Left cardiac atrium (tissue), 4 donors: ENCODE measurements around the gene ZNF92. TPM values are rescaled to one million over a fixed set of nuclear protein-coding genes. Genes with fewer than 3 reads are reported as not detected.
A peak's percentile ranks its signal among the peaks of the same experiment; 100 is the strongest.
"Not testable (repeated sequence)": the region's sequence is repeated elsewhere in the genome, so short reads cannot be mapped to it uniquely, and the experiment has no call there.

Experiments
- ATAC-seq, 2 donors: fragments of 200-7000 bp; cut with Tn5 transposase; one replicate each; pipeline ENCODE4 v1.9.1; 2020; ENCODE audit warnings: mild to moderate bottlenecking in 2 of 2, moderate library complexity in 2 of 2
- DNase-seq: peaks from one replicate; pipeline ENCODE4 v3.0.0-alpha.2; 2020
- intact Hi-C, 2 donors: fragments of 100-400 bp; cut with DNase I; formaldehyde crosslinking; loops; one replicate each; pipeline versions ENCODE4 v1.14.1 to v1.15.1; 2022 to 2023
- total RNA-seq, 2 donors: library from RNA; stranded (reverse); fragmentation: NEBNext Ultra II Directional; extraction: Animal tissue kit (Norgen Biotek cat#: 25700); gene quantifications; one replicate each; pipeline ENCODE4 v1.2.1, GENCODE V29; 2021
- donor health status: DM: no; HTN: yes; CAD: no.
- donor health status: DM: no; HTN: yes; CAD: no; lungs with severe emphysema.
- donor health status: DM: yes; HTN: yes; CAD: no.
- donor health status: Dilated cardiomyopathy.

The ZNF92 gene
- total RNA-seq, 2 donors from 2014 or later, result 3.9 to 4.4 TPM

- DNase-seq (no peak), ATAC-seq (no peak)
- intact Hi-C loops, result no loop called here
Observed at GRCh38 chr7:65409363-65409762, 35.7 kb downstream of the ZNF92 start.

- DNase-seq, result no peak
- intact Hi-C loops, result no loop called here
- no peak for ATAC-seq
Observed at GRCh38 chr7:65411249-65411648, 37.6 kb downstream of the ZNF92 start.

GRCh38 chr7:65422670-65423069 is 49.0 kb downstream of the ZNF92 start:
- DNase-seq (no peak), ATAC-seq (no peak)
- intact Hi-C loops, result no loop called here

DNA sequence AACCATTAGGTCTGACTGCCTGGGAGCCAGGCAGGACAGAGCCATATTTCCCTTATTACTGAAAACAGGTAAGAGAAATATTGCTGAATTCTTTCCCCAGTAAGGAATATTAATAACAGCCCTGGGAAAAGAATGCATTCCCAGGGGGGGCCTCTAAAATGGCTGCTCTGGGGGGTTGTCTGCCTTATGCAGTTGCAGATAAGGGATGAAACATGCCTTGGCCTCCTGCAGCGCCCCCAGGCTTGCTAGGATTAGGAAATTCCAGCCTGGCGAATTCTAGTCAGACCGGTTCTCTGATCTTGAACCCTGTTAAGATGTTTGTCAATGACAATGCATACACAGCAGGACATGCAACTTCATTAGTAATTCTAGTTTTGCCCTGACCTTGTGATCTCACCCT is 49.6 kb downstream of the ZNF92 start:
- ATAC-seq, intact Hi-C loops, DNase-seq: not testable (repeated sequence)

- intact Hi-C loops, result no loop called here
- no peak for DNase-seq
- no peak for ATAC-seq
Observed at GRCh38 chr7:65429642-65430343, 56.1 kb downstream of the ZNF92 start.

DNA sequence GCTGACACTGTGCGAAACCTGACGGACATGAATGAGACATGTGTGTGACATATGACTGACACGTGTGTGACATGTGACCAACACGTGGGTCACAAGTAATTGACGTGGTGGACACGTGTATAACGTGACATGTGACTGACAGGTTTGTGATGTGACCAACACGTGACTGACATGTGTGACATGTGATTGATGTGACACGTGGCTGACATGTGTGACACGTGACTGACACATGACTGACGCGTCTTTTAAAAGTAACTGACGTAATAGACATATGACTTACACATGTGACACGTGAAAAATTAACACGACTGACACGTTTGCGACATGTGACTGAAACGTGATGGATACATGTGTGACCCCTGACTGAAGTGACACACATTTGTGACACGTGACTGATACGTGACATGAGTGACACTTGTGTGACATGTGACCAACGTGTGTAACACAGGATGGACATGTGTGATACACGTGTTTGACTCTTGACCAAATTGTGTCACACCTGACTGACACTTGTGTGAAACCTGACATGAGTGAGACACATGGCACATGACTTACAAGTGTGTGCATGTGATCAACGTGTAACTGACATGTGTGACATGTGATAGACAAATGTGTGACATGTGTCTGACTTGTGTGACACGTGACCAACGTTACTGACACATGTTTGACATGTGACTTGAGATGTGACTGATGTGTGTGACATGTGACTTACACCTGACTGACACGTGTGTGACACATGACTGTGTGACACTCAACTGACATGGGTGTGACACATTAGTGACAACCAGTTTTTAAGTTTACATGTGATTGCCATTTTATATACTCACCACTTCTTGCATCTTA is 56.9 kb downstream of the ZNF92 start:
- intact Hi-C loops, result no loop called here
- ATAC-seq (no peak), DNase-seq (no peak)

DNA sequence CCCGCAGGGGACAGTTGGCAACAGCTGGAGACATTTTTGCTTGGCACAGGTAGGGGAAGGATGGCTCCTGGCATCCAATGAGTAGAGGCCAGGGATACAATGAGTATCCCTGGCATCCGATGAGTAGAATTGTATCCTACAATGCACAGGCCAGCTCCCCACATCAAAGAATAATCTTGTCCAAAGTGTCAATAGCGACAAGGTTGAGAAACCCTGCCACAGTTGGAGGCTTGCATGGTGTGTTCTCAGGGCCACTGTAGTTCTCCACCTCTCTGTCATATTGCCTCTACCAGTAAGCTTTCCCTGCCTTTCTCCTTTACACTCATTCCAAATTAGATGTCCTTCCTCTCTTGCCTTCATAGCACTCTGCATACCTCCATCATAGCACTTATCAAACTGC is 60.7 kb downstream of the ZNF92 start:
- DNase-seq (no peak), ATAC-seq (no peak)
- intact Hi-C loops, result no loop called here

GRCh38 chr7:65436163-65436562 is 62.5 kb downstream of the ZNF92 start:
- DNase-seq (no peak), ATAC-seq (no peak)
- intact Hi-C loops, result no loop called here

GRCh38 chr7:65438598-65438997 is 64.9 kb downstream of the ZNF92 start:
- peak; percentile 65 to 98 for ATAC-seq

DNA sequence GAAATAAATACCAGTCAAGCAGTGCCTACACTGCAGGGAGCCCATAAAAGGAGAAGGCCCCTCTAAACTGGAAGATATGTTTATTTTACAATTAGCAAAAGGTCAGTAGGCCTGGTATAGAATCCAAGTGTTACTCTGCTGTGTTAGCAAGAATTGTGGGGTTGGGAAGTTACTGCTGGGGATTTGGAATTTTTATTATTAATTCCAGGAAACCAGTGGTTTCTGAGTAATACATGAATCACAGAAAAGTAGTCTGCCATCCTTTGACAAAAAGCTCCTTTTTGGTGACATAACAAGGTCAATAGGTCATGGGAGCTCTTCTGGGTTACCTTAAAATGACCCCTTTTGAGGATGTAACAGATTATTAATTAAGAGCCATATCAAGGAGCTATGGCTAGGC is 67.4 kb downstream of the ZNF92 start:
- intact Hi-C loops, result no loop called here
- DNase-seq, result no peak
- ATAC-seq, result peak in 1 of 2 donors; percentile 48

More at GRCh38 chr7:65438598-65438997, 64.9 kb downstream of the ZNF92 start:
- intact Hi-C loops, result no loop called here
- no peak for DNase-seq

GRCh38 chr7:65444205-65444842 is 70.7 kb downstream of the ZNF92 start:
- ATAC-seq (no peak), DNase-seq (no peak)
- intact Hi-C loops, result no loop called here

DNA sequence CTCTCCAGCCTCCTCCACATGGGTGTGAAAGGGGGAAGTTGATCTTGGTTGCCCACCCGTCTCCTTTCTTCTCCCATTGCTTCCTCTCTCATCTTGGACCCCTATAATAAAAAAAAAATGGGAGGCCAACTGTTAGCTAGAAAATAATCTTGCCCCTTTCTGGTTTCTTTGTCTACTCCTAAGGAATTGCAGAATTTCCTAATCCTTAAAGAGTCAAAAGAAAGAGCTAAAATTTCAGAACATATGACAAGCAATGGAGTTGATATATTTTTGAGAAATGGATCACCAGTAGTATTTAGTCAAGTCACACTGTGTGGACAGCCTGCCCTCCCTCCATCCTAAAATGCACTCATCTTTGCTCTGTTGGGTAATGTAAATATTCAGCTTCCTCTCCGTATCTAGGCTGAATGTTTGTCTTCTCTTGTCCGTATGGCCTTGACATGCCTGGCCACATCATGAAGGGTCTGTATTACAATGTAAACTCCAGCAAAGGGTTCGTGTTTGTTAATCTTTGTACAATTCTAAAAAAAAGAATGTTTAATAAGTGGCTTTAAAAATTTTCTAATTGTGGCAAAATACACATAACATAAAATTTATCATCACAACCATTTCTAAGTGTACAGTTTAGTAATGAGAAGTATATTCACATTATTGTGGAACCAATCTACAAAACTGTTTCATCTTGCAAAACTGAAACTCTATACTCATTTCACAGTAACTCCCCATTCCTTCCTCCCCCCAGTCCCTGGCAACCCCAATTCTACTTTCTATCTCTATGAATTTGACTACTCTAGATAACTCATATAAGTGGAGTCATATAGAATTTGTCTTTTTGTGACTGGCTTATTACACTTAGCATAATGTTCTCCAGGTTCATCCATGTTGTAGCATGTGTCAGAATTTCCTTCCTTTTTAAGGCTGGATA is 71.5 kb downstream of the ZNF92 start:
- intact Hi-C loops, result no loop called here
- DNase-seq (no peak), ATAC-seq (no peak)

GRCh38 chr7:65447041-65447440 is 73.4 kb downstream of the ZNF92 start:
- intact Hi-C loops, ATAC-seq, DNase-seq: not testable (repeated sequence)

- peak in 1 of 2 donors; percentile 97 for ATAC-seq
- no peak for DNase-seq
- intact Hi-C loops, result no loop called here
Observed at GRCh38 chr7:65448816-65449504, 75.3 kb downstream of the ZNF92 start.

DNA sequence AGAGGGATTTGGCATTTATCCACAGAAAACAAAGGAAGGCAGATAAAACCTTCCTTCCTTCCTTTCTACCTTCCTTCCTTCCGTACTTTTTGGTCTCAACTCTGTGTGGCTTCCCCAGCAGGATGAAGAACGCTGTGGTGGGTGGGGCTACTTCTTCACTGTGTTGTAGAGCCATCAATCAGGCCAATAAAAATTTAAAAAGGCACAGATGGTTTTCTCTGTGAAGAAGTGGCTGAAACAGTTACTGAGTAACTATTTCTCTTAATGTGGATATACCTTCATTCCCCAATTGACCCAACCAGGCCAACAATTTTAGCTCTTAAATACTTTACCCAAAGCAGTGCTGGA is 75.8 kb downstream of the ZNF92 start:
- peak in 1 of 2 donors; percentile 75 for ATAC-seq
- intact Hi-C loops, result no loop called here
- DNase-seq, result peak; percentile 21
